Omental fat pad (tissue), 4 donors: Measurements from ENCODE around the gene SDK1. TPM values are rescaled to one million over a fixed set of nuclear protein-coding genes. Genes with fewer than 3 reads are reported as not detected.
A peak's percentile ranks its signal among the peaks of the same experiment; 100 is the strongest.

Experiments used
- ATAC-seq: fragments of 150-250 bp; one replicate; pipeline ENCODE4 v1.9.1; 2016; ENCODE audit warnings: mild to moderate bottlenecking, moderate library complexity; ENCODE audit not compliant: low FRiP score
- DNase-seq: peaks from one replicate; pipeline ENCODE4 v3.0.0-alpha.2; 2019; ENCODE audit warnings: low spot score
- CTCF ChIP-seq, 3 donors: fragments of 450-650 bp; IDR thresholded peaks; one replicate each; pipeline ENCODE4 v1.5.1; 2016 to 2017; ENCODE audit warnings: antibody characterized with exemption in 3 of 3, mild to moderate bottlenecking in 3 of 3, moderate library complexity in 2 of 3
- total RNA-seq, 4 donors: library from RNA; depleted of rRNA; stranded (reverse); fragments of >200 nt; gene quantifications; one replicate each; pipeline ENCODE4 v1.1.0, GENCODE V29; 2016

SDK1 gene
- total RNA-seq, 4 donors from 2014 or later = 2.5 to 14.7 (median 5.4) TPM

DNA sequence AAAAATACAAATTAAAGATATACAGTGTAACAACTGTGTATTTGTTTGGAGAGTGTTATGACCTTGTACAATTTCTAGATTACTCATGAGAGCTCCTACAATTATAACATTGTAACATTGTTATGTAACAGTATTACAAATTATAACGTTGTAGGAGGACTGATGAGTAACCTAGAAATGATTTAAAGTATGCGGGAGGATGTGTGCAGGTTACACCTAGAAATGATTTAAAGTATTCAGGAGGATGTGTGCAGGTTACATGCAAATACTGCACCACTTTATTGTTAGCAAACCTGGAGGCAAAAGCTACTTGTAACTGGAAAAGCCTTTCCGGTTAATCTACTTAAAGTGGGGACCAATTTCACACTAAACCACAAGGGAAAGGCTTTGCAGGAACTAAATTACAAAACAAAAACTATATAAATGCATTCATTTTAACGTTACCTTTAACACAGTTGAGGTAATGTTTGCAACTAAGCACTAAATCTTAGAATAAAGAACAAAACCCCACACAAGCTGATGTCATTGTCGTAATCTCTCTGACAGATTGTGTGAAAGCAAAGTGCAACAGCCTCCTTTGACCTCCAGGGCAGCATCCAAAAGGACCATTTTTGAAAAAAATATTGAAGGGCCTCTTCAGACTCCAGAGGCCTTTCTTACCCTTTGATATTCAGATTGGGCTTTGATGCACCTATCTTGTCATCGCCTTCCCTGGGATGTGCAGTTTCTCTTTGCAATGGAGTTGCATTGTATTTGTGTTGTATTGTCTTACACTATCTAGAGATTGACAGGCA is 858.9 kb downstream of the SDK1 start:
- ATAC-seq (peak; percentile 44), DNase-seq (no peak)
- no peak for TF ChIP-seq CTCF (IDR thresholded peaks at IDR 0.05)

DNA sequence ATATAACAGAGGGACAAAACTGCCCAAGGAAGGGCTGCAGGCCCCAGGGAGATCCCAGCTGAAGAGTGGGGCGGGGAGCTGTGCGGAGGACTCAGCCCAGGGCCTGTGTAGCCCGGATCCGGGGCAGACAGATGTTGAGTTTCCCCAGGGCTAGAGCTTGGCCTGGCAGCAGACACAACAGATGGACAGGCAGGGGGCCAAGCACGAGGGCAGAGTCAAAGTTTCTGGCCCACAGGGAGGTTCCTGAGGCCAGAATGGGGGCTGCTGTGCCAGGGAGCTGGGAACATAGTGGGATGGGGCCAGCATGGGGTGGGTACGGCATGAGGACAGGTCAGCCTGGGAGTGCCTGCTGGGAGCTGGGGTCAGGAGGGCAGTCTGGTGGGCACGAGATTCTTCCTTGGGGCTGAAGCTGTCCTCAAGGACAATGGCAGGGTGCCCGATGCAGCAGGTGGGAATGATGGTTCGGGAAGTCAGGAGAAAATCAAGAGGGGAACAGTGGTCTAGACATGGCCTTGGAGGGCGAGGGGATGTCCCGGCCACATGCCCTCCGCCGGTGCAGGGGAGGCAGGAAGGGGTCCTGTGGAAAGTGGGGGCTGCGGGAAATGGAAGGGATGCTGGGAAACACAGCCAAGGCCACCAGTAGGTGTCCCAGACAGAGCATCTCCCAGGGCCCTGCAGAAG is 862.0 kb downstream of the SDK1 start:
- ATAC-seq (no peak), DNase-seq (no peak)
- TF ChIP-seq CTCF (IDR thresholded peaks at IDR 0.05) = no peak

DNA sequence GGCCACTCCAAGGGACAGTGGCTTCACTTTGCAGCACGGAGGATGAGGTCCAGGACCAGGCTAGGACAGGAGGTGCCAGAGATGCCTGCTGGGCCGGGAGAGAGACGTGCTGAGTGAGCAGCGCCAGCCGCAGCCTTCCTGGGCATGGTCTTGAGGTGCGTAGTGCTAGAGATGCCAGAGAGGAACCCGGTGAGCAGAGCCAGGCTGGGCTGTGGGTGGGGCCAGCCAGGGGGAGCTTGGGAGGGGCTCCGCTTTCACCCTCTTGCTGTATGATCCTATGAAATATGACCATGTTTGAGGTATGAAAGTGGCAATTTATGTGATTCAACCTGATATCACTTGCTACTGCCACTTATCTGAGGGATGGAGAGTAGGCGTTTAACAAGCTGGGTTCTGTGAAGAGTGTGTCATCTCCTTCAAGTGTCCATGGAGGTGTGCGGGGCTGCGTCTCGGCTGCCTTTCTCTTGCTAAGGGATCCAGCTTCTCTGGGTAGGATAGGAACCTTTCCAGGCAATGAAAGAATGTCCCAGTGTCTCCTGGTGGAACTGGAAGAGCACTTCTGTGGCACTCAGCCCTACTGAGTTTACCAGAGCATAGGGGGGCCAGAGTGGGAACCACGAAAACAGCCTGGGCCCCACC is 862.6 kb downstream of the SDK1 start:
- TF ChIP-seq CTCF (IDR thresholded peaks at IDR 0.05) = no peak
- no peak for ATAC-seq
- no peak for DNase-seq

DNA sequence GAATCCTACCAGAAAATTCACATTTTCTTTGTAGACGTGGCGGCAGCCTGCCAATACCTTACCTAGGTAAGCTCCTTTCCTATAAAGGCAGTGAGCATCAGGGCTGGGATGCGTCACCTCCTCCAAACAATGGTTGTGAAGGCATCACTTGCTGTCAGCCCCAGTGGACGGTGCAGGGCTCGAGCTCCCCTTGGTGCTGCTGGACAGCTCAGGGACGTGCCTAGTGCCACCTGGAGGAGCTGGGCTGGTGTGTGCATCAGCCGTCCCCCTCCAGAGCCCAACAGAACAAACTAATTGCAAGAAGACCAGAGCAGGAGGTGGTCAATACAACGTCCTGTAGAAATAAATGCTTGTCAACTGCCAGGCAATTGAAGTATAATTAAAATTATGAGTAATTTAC is 863.5 kb downstream of the SDK1 start:
- ATAC-seq (no peak), DNase-seq (no peak)

DNA sequence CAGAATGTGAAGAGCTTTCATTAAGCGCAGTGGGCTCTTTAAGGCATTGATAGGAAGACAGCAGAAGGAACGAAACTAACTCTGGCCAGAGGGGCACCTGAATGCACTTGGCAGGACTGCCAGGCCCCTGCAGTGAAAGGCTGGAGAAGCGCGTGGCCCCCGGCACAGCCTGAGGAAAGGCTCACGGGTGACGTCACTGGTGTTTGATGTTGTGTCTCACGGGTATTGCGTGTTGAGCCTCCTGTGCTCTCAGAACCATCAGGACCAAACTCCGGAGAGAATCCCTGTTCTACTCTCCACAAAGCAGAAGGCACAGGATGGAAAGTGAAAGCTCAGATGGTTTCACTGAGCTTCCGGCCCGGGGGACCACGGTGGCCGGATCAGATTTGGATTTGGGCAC is 865.3 kb downstream of the SDK1 start:
- no peak for TF ChIP-seq CTCF (IDR thresholded peaks at IDR 0.05)
- DNase-seq (no peak), ATAC-seq (no peak)

More for the DNA sequence above, 863.5 kb downstream of the SDK1 start:
- no peak for TF ChIP-seq CTCF (IDR thresholded peaks at IDR 0.05)

DNA sequence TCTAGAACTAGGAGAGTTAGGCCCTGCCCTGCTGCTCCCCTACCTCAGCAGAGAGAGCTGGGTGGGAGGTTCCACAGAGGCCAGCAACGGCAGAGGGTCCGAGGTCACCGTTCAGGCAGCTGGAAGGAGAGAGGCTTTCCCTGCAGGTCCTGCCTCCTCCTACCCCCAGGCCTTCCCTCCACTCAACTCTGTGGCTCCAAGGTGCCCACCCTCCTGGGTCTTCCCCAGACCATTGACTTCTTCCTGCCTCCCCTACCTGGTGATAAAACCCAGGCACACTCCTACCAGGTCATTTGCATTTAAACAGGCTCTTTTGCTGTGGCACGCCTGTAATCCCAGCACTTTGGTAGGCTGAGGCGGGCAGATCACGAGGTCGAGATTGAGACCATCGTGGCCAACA is 865.8 kb downstream of the SDK1 start:
- no peak for ATAC-seq

More for the DNA sequence above, 865.8 kb downstream of the SDK1 start:
- no peak for TF ChIP-seq CTCF (IDR thresholded peaks at IDR 0.05)
- no peak for DNase-seq
